Activated T-helper 1 cell treated with Interleukin-2 at 50 U/mL for 16 hours (primary cell): ENCODE data around the gene AP2B1.
"Not testable (repeated sequence)": the region's sequence is repeated elsewhere in the genome, so short reads cannot be mapped to it uniquely, and the experiment has no call there.

Experiments
- DNase-seq: peaks from one replicate; pipeline ENCODE4 v3.0.0-alpha.2; 2020; ENCODE audit warnings: low read depth

Gene AP2B1

GRCh38 chr17:35577830-35578196, 9.3 kb upstream of the AP2B1 start:
- DNase-seq = no peak

GRCh38 chr17:35578197-35578928, 8.8 kb upstream of the AP2B1 start, which contains the start of gene PEX12:
PEX12 (minus strand) TSS chr17:35578571; CDS start chr17:35578021, 550 bp downstream.
- DNase-seq = peak; percentile 83

GRCh38 chr17:35578929-35579432, 8.1 kb upstream of the AP2B1 start:
- no peak for DNase-seq

GRCh38 chr17:35584061-35584460, 3.1 kb upstream of the AP2B1 start:
- DNase-seq = no peak

- no peak for DNase-seq
Measured at GRCh38 chr17:35586569-35587073, 501 bp upstream of the AP2B1 start.

GRCh38 chr17:35588196-35588920, 1.2 kb downstream of the AP2B1 start:
- DNase-seq = no peak

- no peak for DNase-seq
Measured at GRCh38 chr17:35596072-35596471, 8.9 kb downstream of the AP2B1 start.

- DNase-seq = no peak
Measured at GRCh38 chr17:35596530-35597233, 9.6 kb downstream of the AP2B1 start.

- DNase-seq = no peak
Measured at GRCh38 chr17:35597604-35598003, 10.5 kb downstream of the AP2B1 start.

- DNase-seq = no peak
Measured at GRCh38 chr17:35603674-35604073, 16.6 kb downstream of the AP2B1 start.

GRCh38 chr17:35605678-35606077, 18.6 kb downstream of the AP2B1 start:
- DNase-seq = no peak

GRCh38 chr17:35607239-35607847, 20.2 kb downstream of the AP2B1 start:
- DNase-seq = no peak

- DNase-seq = no peak
Measured at GRCh38 chr17:35609831-35610230, 22.7 kb downstream of the AP2B1 start.

- DNase-seq = not testable (repeated sequence)
Measured at GRCh38 chr17:35610746-35611145, 23.6 kb downstream of the AP2B1 start.

GRCh38 chr17:35612924-35613521, 25.9 kb downstream of the AP2B1 start:
- DNase-seq = no peak

GRCh38 chr17:35614810-35615209, 27.7 kb downstream of the AP2B1 start:
- DNase-seq = no peak

- DNase-seq = no peak
Measured at GRCh38 chr17:35616536-35616935, 29.4 kb downstream of the AP2B1 start.

GRCh38 chr17:35617505-35617904, 30.4 kb downstream of the AP2B1 start:
- no peak for DNase-seq

- DNase-seq = no peak
Measured at GRCh38 chr17:35618628-35619027, 31.5 kb downstream of the AP2B1 start.

- no peak for DNase-seq
Measured at GRCh38 chr17:35621768-35622167, 34.6 kb downstream of the AP2B1 start.

- no peak for DNase-seq
Measured at GRCh38 chr17:35627417-35627816, 40.3 kb downstream of the AP2B1 start.
